ENCODE measurements around the gene IL1RN. TPM values are rescaled to one million over a fixed set of nuclear protein-coding genes. Genes with fewer than 3 reads are reported as not detected.
A peak's percentile ranks its signal among the peaks of the same experiment; 100 is the strongest.

Gene IL1RN
- total and polyA plus RNA-seq, 2 of the 13 experiments (the other 11 are each of a cell fraction or from before 2014, with no cell fraction given) = 21.2 to 101 TPM

DNA sequence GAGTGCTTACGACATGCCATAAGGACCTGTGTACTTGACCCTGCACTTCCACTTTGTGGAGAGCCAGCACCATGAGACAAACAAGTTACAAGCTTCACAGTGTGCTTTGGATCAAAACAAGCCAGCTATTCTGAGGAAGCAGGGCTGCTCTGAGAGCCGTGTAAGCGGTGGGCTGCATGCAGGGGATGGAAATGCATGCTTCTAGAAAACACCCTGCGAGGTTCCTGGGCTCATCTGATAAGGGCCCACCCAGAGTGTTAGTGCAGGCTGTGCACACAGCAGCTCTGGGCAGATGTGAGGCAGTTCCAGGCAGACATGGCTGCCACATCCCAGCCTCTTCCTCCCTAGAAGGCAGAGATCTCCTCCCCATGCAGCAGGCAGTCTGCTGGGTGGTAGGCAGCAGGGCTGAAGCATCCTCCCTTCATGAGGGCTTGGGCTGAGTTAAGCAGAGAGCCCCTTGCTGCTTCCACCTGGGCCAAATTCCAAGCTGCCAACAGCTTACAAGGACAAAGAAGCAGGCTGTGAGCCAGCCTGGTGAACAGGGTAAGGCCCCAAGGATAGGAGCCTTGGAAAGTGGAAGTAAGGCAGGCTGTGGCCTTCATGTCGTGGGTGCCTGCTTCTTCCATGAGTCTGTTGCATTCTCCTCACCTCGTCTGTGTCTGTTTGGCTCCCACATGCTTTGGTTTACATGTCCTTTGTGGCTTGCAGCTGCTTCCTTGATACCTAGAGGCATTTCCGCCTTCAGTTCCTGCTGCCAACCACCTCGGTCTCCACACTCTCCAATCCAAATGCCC, 54.1 kb downstream of the IL1RN start (continued):
- TF ChIP-seq, protein P1, sequence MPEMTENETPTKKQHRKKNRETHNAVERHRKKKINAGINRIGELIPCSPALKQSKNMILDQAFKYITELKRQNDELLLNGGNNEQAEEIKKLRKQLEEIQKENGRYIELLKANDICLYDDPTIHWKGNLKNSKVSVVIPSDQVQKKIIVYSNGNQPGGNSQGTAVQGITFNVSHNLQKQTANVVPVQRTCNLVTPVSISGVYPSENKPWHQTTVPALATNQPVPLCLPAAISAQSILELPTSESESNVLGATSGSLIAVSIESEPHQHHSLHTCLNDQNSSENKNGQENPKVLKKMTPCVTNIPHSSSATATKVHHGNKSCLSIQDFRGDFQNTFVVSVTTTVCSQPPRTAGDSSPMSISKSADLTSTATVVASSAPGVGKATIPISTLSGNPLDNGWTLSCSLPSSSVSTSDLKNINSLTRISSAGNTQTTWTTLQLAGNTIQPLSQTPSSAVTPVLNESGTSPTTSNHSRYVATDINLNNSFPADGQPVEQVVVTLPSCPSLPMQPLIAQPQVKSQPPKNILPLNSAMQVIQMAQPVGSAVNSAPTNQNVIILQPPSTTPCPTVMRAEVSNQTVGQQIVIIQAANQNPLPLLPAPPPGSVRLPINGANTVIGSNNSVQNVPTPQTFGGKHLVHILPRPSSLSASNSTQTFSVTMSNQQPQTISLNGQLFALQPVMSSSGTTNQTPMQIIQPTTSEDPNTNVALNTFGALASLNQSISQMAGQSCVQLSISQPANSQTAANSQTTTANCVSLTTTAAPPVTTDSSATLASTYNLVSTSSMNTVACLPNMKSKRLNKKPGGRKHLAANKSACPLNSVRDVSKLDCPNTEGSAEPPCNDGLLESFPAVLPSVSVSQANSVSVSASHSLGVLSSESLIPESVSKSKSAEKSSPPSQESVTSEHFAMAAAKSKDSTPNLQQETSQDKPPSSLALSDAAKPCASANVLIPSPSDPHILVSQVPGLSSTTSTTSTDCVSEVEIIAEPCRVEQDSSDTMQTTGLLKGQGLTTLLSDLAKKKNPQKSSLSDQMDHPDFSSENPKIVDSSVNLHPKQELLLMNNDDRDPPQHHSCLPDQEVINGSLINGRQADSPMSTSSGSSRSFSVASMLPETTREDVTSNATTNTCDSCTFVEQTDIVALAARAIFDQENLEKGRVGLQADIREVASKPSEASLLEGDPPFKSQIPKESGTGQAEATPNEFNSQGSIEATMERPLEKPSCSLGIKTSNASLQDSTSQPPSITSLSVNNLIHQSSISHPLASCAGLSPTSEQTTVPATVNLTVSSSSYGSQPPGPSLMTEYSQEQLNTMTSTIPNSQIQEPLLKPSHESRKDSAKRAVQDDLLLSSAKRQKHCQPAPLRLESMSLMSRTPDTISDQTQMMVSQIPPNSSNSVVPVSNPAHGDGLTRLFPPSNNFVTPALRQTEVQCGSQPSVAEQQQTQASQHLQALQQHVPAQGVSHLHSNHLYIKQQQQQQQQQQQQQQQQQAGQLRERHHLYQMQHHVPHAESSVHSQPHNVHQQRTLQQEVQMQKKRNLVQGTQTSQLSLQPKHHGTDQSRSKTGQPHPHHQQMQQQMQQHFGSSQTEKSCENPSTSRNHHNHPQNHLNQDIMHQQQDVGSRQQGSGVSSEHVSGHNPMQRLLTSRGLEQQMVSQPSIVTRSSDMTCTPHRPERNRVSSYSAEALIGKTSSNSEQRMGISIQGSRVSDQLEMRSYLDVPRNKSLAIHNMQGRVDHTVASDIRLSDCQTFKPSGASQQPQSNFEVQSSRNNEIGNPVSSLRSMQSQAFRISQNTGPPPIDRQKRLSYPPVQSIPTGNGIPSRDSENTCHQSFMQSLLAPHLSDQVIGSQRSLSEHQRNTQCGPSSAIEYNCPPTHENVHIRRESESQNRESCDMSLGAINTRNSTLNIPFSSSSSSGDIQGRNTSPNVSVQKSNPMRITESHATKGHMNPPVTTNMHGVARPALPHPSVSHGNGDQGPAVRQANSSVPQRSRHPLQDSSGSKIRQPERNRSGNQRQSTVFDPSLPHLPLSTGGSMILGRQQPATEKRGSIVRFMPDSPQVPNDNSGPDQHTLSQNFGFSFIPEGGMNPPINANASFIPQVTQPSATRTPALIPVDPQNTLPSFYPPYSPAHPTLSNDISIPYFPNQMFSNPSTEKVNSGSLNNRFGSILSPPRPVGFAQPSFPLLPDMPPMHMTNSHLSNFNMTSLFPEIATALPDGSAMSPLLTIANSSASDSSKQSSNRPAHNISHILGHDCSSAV (CRISPR knock-in tag; IDR thresholded peaks at IDR 0.05; ENCODE audit: borderline replicate concordance) = no peak
- TF ChIP-seq RARA (CRISPR knock-in tag; IDR thresholded peaks at IDR 0.05) (peak; percentile 89), KLF16 (CRISPR knock-in tag; IDR thresholded peaks at IDR 0.05) (0 out of 4 replicates have a peak, but pooled peaks of 1 of the 2 experiments have one; percentile 15), SOX6 (IDR thresholded peaks at IDR 0.05) (no peak), SOX6 (CRISPR knock-in tag; IDR thresholded peaks at IDR 0.05) (0 out of 2 replicates have a peak, but pooled peaks have one; percentile 13), PHB2 (IDR thresholded peaks at IDR 0.05; ENCODE audit: partially characterized antibody) (no peak), NFRKB (IDR thresholded peaks at IDR 0.05) (no peak), SRSF1 (optimal IDR thresholded peaks at IDR 0.05; ENCODE audit: low read depth, low read length) (peak; percentile 31), HHEX (CRISPR knock-in tag; IDR thresholded peaks at IDR 0.05) (0 out of 2 replicates have a peak, but pooled peaks have one; percentile 10), ZNF496 (CRISPR knock-in tag; IDR thresholded peaks at IDR 0.05; ENCODE audit: insufficient replicate concordance) (no peak), PAF1 (CRISPR knock-in tag; IDR thresholded peaks at IDR 0.05) (no peak), POLR2A (IDR thresholded peaks at IDR 0.05; ENCODE audit: insufficient read depth in 1 of 2, low read depth in 2 of 2, low read length in 2 of 2) (peak in 1 of 2 experiments; percentile 31; a peak in 1 of 4 replicates), KAT7 (CRISPR knock-in tag; IDR thresholded peaks at IDR 0.05; ENCODE audit: borderline replicate concordance) (no peak; the same call in 1 of the 2 replicates)
- TF ChIP-seq, protein P2, sequence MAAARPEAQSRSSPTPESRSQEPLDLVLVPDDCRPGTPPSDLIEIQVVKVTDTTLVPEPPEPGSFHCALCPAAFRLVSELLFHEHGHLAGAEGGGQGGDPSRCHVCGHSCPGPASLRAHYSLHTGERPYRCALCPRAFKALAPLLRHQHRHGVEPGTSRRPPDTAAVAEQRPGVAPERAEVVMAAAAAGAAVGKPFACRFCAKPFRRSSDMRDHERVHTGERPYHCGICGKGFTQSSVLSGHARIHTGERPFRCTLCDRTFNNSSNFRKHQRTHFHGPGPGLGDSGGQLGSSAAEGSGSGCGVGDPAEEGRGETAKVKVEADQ (CRISPR knock-in tag; IDR thresholded peaks at IDR 0.05; ENCODE audit: borderline replicate concordance) = no peak
- TF ChIP-seq, protein P3, sequence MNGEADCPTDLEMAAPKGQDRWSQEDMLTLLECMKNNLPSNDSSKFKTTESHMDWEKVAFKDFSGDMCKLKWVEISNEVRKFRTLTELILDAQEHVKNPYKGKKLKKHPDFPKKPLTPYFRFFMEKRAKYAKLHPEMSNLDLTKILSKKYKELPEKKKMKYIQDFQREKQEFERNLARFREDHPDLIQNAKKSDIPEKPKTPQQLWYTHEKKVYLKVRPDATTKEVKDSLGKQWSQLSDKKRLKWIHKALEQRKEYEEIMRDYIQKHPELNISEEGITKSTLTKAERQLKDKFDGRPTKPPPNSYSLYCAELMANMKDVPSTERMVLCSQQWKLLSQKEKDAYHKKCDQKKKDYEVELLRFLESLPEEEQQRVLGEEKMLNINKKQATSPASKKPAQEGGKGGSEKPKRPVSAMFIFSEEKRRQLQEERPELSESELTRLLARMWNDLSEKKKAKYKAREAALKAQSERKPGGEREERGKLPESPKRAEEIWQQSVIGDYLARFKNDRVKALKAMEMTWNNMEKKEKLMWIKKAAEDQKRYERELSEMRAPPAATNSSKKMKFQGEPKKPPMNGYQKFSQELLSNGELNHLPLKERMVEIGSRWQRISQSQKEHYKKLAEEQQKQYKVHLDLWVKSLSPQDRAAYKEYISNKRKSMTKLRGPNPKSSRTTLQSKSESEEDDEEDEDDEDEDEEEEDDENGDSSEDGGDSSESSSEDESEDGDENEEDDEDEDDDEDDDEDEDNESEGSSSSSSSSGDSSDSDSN (CRISPR knock-in tag; IDR thresholded peaks at IDR 0.05) = 0 out of 2 replicates have a peak, but pooled peaks have one; percentile 22
